ENCODE results near the gene SELENOV.

SELENOV gene

DNA sequence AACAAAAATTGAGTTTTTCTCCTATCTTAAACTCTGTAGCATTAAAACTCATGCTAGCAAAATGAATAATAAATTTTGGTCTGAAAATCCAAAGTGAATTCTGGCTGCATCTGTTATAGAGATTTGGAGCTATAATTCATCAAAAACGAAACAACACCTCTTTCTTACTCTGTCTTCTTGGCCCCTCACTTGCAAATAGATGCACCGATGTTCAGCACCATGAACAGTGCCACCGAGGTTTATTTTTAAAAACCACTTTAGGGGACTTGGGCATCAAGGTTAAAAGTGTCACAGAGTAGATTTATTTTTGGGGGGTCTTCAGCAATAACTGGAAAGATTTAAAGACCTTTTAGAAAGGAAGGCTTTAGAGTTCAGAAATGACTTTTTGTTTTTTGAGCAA is 51.1 kb downstream of the SELENOV start:
- ATAC-seq (replicated peaks): no peak
- Mint-ChIP-seq H3K36me3 (ENCODE audit: insufficient read depth) (no peaks in the 10 kb centered on the region), H3K4me1 (ENCODE audit: low read depth in 2 of 2) (no peaks in the 10 kb centered on the region), H3K4me3 (no peak overlapping the region), H3K27me3 (peaks cover 14 to 18% of the 10 kb centered on the region in 2 donors), H3K9me3 (no peaks in the 10 kb centered on the region), H3K27ac (no peak overlapping the region)
- no peak for DNase-seq

DNA sequence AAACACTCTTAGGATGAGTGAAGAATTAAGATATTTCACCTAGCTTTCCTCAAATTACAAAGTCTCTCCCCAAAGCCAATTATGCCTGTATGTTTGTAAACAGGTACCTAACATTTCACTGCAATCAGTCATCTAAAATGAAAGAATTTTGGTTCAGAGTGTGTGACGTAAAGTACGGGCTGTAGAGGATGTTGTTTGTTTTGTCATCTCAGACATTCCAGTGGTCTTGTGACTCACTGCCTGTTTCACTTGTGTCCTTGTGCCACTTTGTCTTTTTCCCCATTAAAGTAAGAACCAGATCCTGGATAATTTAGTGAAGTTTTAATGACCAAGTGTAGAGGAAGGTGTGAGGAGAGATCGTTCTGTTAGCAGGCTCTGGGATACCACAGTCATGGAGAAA is 53.7 kb downstream of the SELENOV start:
- Mint-ChIP-seq H3K27me3 (peaks cover 40 to 44% of the 10 kb centered on the region in 2 donors), H3K36me3 (ENCODE audit: insufficient read depth) (no peaks in the 10 kb centered on the region), H3K9me3 (peaks cover 0 to 2% of the 10 kb centered on the region in 2 donors), H3K4me3 (no peak overlapping the region), H3K27ac (no peak overlapping the region), H3K4me1 (ENCODE audit: low read depth in 2 of 2) (no peaks in the 10 kb centered on the region)
- ATAC-seq (replicated peaks): no peak
- no peak for DNase-seq

All from effector memory CD8-positive, alpha-beta T cell (primary cell).